Activated CD4-positive, alpha-beta memory T cell treated with anti-CD3 and anti-CD28 coated beads for 36 hours (primary cell): ENCODE measurements around the gene PRR5. TPM values are rescaled to one million over a fixed set of nuclear protein-coding genes. Genes with fewer than 3 reads are reported as not detected.

ENCODE experiments used
- CTCF ChIA-PET: fragments of 350-600 bp; sonication (Branson Sonifier 250); formaldehyde crosslinking; loops from one replicate; lab custom pipeline; 2021; ENCODE audit warnings: antibody characterized with exemption, inconsistent platforms; lab: Charles Lee
- POLR2A ChIA-PET: fragments of 350-600 bp; sonication (Branson Sonifier 250); formaldehyde crosslinking; loops from one replicate; lab custom pipeline; 2021; ENCODE audit warnings: antibody characterized with exemption; lab: Charles Lee
- DNase-seq: peaks from one replicate; pipeline ENCODE4 v3.0.0-alpha.2; 2020
- H3K27ac Mint-ChIP-seq: one replicate; pipeline ENCODE4 v1.8.0; 2021; ENCODE audit warnings: mixed read lengths
- H3K27me3 Mint-ChIP-seq: one replicate; pipeline ENCODE4 v1.8.0; 2021; ENCODE audit warnings: mixed read lengths
- H3K36me3 Mint-ChIP-seq: one replicate; pipeline ENCODE4 v1.8.0; 2021; ENCODE audit warnings: mixed read lengths
- H3K4me1 Mint-ChIP-seq: one replicate; pipeline ENCODE4 v1.8.0; 2021; ENCODE audit warnings: low read depth, mixed read lengths
- H3K4me3 Mint-ChIP-seq: one replicate; pipeline ENCODE4 v1.8.0; 2021; ENCODE audit warnings: mild to moderate bottlenecking, mixed read lengths
- H3K9me3 Mint-ChIP-seq: one replicate; pipeline ENCODE4 v1.8.0; 2021; ENCODE audit warnings: mixed read lengths
- intact Hi-C: fragments of 100-400 bp; cut with micrococcal nuclease; formaldehyde crosslinking; loops from one replicate; pipeline ENCODE4 v1.15.1; 2023
- total RNA-seq, 2 experiments: library from RNA; stranded (reverse); gene quantifications; one replicate each; pipeline ENCODE4 v1.2.3, GENCODE V29; 2021

The PRR5 gene
- total RNA-seq, 2 experiments from 2014 or later: 10.3 to 11.8 TPM

DNA sequence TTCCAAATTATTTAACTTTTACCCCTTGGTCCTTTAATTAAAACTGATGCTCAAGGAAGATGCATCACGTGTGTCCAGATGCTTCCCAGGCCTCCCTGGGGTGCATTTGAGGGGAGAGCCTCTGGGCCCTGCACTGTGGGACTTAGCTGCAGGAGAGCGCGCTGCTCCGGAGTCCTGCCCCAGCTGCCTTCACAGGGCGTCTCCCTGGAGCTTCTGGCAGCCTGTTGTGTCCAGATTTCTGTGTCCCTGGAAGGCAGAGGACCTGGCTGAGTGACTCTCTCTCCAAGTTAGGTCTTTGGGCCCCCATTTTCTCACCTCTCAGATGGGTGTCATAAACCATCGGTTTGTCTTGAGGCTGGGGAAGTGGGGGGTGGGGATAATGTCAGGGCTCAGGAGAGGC, 53.4 kb downstream of the PRR5 start:
- Mint-ChIP-seq H3K9me3 (peaks cover 3% of the 10 kb centered on the region), H3K36me3 (no peaks in the 10 kb centered on the region), H3K27ac (no peak overlapping the region), H3K27me3 (peaks cover 35% of the 10 kb centered on the region), H3K4me3 (no peak overlapping the region), H3K4me1 (peaks cover 4% of the 10 kb centered on the region)
- DNase-seq: no peak
- ChIA-PET CTCF (no interaction called here), POLR2A (no interaction called here)
- intact Hi-C loops: no loop called here

DNA sequence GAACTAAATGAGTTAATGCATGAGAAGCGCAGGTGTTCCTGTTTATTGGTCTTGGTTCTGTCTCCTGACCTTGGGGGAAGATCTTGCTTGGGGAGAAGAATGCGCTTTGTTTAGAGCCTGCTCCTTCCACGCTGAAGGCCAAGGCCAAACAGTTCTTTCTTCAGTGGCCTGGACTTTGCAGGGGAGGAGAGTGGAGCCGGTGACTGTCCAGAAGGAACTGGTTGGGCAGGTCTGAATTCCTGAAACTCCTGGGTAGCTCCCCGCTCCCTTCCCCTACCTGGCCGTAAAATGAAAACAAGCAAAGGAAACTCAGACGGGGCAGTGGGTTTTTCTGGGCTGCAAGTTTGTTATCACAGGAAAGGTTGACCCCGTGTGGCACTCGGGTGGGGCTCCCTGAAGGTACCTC, 54.0 kb downstream of the PRR5 start:
- Mint-ChIP-seq H3K4me1 (peaks cover 4% of the 10 kb centered on the region), H3K4me3 (no peak overlapping the region), H3K36me3 (no peaks in the 10 kb centered on the region), H3K9me3 (no peaks in the 10 kb centered on the region), H3K27me3 (peaks cover 32% of the 10 kb centered on the region), H3K27ac (no peak overlapping the region)
- POLR2A ChIA-PET: no interaction called here
- no peak for DNase-seq
- CTCF ChIA-PET: no interaction called here
- intact Hi-C loops: no loop called here

- no peak for DNase-seq
- Mint-ChIP-seq H3K36me3 (no peaks in the 10 kb centered on the region), H3K4me3 (no peak overlapping the region), H3K4me1 (no peaks in the 10 kb centered on the region), H3K27ac (no peak overlapping the region), H3K9me3 (peaks cover 8% of the 10 kb centered on the region), H3K27me3 (peaks cover 21% of the 10 kb centered on the region)
- CTCF ChIA-PET: no interaction called here
- intact Hi-C loops: no loop called here
- POLR2A ChIA-PET: no interaction called here
These were observed 56.5 kb downstream of the PRR5 start for GRCh38 chr22:44758344-44758973.

GRCh38 chr22:44759001-44759400, 57.0 kb downstream of the PRR5 start:
- ChIA-PET CTCF (no interaction called here), POLR2A (no interaction called here)
- H3K9me3 Mint-ChIP-seq: peaks cover 8% of the 10 kb centered on the region
- intact Hi-C loops: no loop called here
- H3K36me3 Mint-ChIP-seq: no peaks in the 10 kb centered on the region
- H3K4me1 Mint-ChIP-seq: no peaks in the 10 kb centered on the region
- no peak overlapping the region for H3K27ac Mint-ChIP-seq
- no peak overlapping the region for H3K4me3 Mint-ChIP-seq
- H3K27me3 Mint-ChIP-seq: peaks cover 15% of the 10 kb centered on the region
- no peak for DNase-seq

- intact Hi-C loops: no loop called here
- H3K27me3 Mint-ChIP-seq: peaks cover 10% of the 10 kb centered on the region
- H3K9me3 Mint-ChIP-seq: peaks cover 8% of the 10 kb centered on the region
- H3K27ac Mint-ChIP-seq: no peak overlapping the region
- POLR2A ChIA-PET: no interaction called here
- H3K4me3 Mint-ChIP-seq: no peak overlapping the region
- DNase-seq: no peak
- CTCF ChIA-PET: no interaction called here
- H3K4me1 Mint-ChIP-seq: no peaks in the 10 kb centered on the region
- no peaks in the 10 kb centered on the region for H3K36me3 Mint-ChIP-seq
These were observed 57.7 kb downstream of the PRR5 start for GRCh38 chr22:44759430-44760310.

DNA sequence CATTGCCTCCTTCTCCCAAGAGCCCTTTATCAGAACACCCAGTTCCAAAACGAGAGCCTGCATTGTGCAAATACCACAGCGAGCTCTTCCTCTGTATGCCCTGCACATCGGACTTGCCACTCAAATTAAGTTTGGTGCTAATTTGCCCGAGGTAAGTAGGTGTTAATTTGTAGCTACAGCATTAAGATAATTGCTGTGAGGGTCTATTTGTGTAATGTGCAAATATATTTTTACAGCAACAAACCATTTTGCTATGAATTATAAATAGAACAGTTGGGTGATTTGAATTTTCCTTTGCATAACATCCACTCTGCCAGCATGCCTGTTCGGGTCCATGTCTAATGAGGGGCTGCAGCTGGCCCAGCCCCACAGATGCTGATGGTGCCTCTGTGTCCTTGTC, 58.5 kb downstream of the PRR5 start:
- POLR2A ChIA-PET: no interaction called here

GRCh38 chr22:44761025-44761424, 59.0 kb downstream of the PRR5 start:
- peaks cover 8% of the 10 kb centered on the region for H3K9me3 Mint-ChIP-seq
- H3K27ac Mint-ChIP-seq: no peak overlapping the region
- H3K4me3 Mint-ChIP-seq: no peak overlapping the region
- CTCF ChIA-PET: no interaction called here
- no peak for DNase-seq
- intact Hi-C loops: no loop called here
- peaks cover 5% of the 10 kb centered on the region for H3K27me3 Mint-ChIP-seq
- no peaks in the 10 kb centered on the region for H3K36me3 Mint-ChIP-seq
- H3K4me1 Mint-ChIP-seq: no peaks in the 10 kb centered on the region
- POLR2A ChIA-PET: no interaction called here

More for the DNA sequence above, 58.5 kb downstream of the PRR5 start:
- H3K36me3 Mint-ChIP-seq: no peaks in the 10 kb centered on the region
- peaks cover 5% of the 10 kb centered on the region for H3K27me3 Mint-ChIP-seq
- intact Hi-C loops: no loop called here
- H3K4me3 Mint-ChIP-seq: no peak overlapping the region
- no peak overlapping the region for H3K27ac Mint-ChIP-seq
- no peak for DNase-seq
- no peaks in the 10 kb centered on the region for H3K4me1 Mint-ChIP-seq
- CTCF ChIA-PET: no interaction called here
- H3K9me3 Mint-ChIP-seq: peaks cover 8% of the 10 kb centered on the region

- Mint-ChIP-seq H3K4me3 (no peak overlapping the region), H3K4me1 (no peaks in the 10 kb centered on the region), H3K27ac (no peak overlapping the region), H3K27me3 (peaks cover 3% of the 10 kb centered on the region), H3K9me3 (peaks cover 8% of the 10 kb centered on the region), H3K36me3 (no peaks in the 10 kb centered on the region)
- intact Hi-C loops: no loop called here
- DNase-seq: no peak
- CTCF ChIA-PET: no interaction called here
- POLR2A ChIA-PET: no interaction called here
These were observed 62.4 kb downstream of the PRR5 start for GRCh38 chr22:44764373-44764772.

GRCh38 chr22:44764974-44765373, 63.0 kb downstream of the PRR5 start:
- Mint-ChIP-seq H3K27ac (no peak overlapping the region), H3K36me3 (no peaks in the 10 kb centered on the region), H3K27me3 (peaks cover 3% of the 10 kb centered on the region), H3K4me3 (no peak overlapping the region), H3K4me1 (no peaks in the 10 kb centered on the region), H3K9me3 (peaks cover 8% of the 10 kb centered on the region)
- no peak for DNase-seq
- intact Hi-C loops: no loop called here
- ChIA-PET CTCF (interaction anchor here (0.8 kb wide), 1 partner anchor 16 kb away, joined by 3 read pairs; no protein-coding TSS in a partner anchor), POLR2A (no interaction called here)

DNA sequence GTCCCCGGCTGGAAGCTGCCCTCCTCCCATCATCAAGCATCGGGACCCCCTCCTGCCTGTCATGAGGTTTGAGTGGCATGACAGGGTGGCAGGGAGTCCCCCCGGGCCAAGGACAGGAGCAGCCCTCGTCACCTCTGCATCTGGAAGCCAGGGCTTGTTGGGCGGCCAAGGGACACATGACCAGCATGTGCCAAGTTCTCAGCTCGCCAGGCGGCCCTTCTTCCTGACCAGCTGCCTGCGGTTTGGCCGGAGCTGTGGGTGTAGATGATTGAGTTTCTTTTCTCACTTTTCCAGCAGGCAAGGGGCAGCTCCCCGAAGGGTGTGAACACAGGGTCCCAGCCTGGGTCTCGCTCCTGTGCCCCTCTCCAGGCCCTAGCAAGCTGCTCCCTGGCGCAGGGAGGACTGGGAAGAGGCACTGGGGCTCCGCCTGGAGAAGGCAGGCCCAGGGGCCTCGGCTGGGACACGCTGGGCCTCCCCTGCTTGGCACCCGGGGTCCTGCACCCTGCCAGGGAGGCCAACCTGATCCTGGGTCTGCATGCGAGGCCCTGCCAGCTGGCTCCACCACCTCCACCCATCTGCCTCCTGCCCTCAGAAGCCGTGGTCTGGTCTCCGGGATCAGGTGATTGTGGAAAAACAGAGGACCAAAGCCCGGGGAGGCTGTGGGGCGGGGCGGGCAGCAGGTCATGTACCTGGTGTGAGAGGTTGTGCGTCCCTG, 63.7 kb downstream of the PRR5 start:
- intact Hi-C loops: no loop called here
- peaks cover 3% of the 10 kb centered on the region for H3K27me3 Mint-ChIP-seq
- ChIA-PET CTCF (interaction anchor here (0.8 kb wide), 1 partner anchor 15 kb away, joined by 3 read pairs; no protein-coding TSS in a partner anchor), POLR2A (interaction anchor here (0.6 kb wide), 1 partner anchor 90 kb away, joined by 3 read pairs; no protein-coding TSS in a partner anchor)
- H3K9me3 Mint-ChIP-seq: peaks cover 8% of the 10 kb centered on the region
- DNase-seq: no peak
- H3K4me1 Mint-ChIP-seq: no peaks in the 10 kb centered on the region
- H3K4me3 Mint-ChIP-seq: no peak overlapping the region
- H3K36me3 Mint-ChIP-seq: no peaks in the 10 kb centered on the region
- H3K27ac Mint-ChIP-seq: no peak overlapping the region

GRCh38 chr22:44773082-44773481, 71.1 kb downstream of the PRR5 start:
- Mint-ChIP-seq H3K36me3 (no peaks in the 10 kb centered on the region), H3K4me1 (no peaks in the 10 kb centered on the region), H3K4me3 (no peak overlapping the region), H3K27ac (no peak overlapping the region), H3K27me3 (peaks cover 1% of the 10 kb centered on the region), H3K9me3 (peaks cover 19% of the 10 kb centered on the region)
- no peak for DNase-seq
- intact Hi-C loops: no loop called here
- ChIA-PET CTCF (no interaction called here), POLR2A (no interaction called here)

DNA sequence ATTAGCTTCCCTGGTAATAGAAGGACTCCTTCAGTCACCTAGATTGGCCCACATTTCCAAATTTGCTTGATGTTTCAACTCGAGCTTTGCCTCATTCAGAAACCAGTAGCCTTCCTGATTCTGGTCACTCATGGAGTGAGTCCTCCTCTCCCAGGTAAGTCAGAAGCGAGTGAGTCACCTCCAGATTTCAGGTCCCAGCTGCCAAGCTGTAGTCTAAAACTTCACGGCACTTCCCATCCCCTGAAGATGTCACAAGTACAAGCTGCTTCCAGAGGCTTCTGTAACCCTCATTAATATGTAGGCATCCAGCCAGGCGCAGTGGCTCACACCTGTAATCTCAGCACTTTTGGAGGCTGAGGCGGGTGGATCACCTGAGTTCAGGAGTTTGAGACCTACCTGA, 73.9 kb downstream of the PRR5 start:
- no peak overlapping the region for H3K4me3 Mint-ChIP-seq

More for the DNA sequence above, 73.9 kb downstream of the PRR5 start:
- Mint-ChIP-seq H3K9me3 (peaks cover 19% of the 10 kb centered on the region), H3K27me3 (peaks cover 1% of the 10 kb centered on the region), H3K27ac (no peak overlapping the region), H3K4me1 (no peaks in the 10 kb centered on the region), H3K36me3 (no peaks in the 10 kb centered on the region)
- intact Hi-C loops: no loop called here
- ChIA-PET CTCF (no interaction called here), POLR2A (no interaction called here)
- no peak for DNase-seq
